Measurements from ENCODE around the gene HECTD4. TPM values are rescaled to one million over a fixed set of nuclear protein-coding genes. Genes with fewer than 3 reads are reported as not detected.
"Not testable (repeated sequence)": the region's sequence is repeated elsewhere in the genome, so short reads cannot be mapped to it uniquely, and the experiment has no call there.

The HECTD4 gene
- total RNA-seq, 2 donors from 2014 or later, result 50.6 to 73.4 TPM

DNA sequence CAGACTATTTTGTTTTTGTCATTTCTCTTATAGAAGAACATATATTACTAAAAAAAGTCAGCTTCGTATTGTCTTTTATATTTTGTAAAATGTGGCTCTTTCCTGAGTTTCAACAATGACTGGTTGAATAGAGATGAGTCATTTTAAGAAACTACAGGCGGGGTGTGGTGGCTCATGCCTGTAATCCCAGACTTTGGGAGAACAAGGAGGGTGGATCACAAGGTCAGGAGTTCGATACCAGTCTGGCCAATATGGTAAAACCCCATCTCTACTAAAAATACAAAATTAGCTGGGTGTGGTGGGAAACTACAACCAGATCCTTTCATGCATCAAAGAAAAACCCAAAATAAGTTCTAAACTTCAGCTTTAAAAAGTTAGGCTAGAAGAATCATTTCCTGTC, 28.8 kb downstream of the HECTD4 start:
- TF ChIP-seq POLR2A (IDR thresholded peaks at IDR 0.05) (no peak), CTCF (IDR thresholded peaks at IDR 0.05) (no peak), POLR2AphosphoS5 (IDR thresholded peaks at IDR 0.05) (no peak)
- H3K9me3 ChIP-seq, result no peaks in the 10 kb centered on the region
- WGBS, result 87% methylated on average over 3 of the region's 3 CpGs
- DNase-seq (ENCODE audit: low spot score), result no peak
- no peak overlapping the region for H3K4me3 ChIP-seq
- no peak overlapping the region for H3K27ac ChIP-seq
- H3K27me3 ChIP-seq (replicated peaks; ENCODE audit: insufficient read depth), result no peaks in the 10 kb centered on the region
- no peaks in the 10 kb centered on the region for H3K4me1 ChIP-seq (replicated peaks)
- intact Hi-C loops (cut with DNase I), result no loop called here
- H3K36me3 ChIP-seq, result no peaks in the 10 kb centered on the region

DNA sequence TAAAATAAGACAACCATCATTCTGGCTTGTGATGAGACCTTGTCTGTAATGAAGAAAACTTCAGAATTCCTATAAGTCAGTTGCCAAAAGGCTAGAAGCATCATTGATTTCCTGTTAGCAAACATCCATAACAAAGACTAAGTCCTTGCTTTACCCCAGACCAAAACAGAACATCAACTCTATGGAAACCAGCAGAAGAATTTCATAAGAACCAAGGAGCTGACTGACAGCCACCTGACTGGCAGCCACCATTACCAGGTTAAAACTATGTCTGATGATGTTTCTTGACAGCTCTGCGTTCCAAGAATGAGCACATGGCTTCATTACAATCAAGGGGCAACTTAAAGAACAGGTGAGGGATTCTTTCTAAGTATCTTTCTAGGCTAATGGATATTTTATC, 29.3 kb downstream of the HECTD4 start:
- DNase-seq (ENCODE audit: low spot score), result no peak
- no peak overlapping the region for H3K4me3 ChIP-seq
- H3K27ac ChIP-seq, result no peak overlapping the region
- WGBS, result 96% methylated on average over 1 of the region's 1 CpG
- H3K4me1 ChIP-seq (replicated peaks), result no peaks in the 10 kb centered on the region
- TF ChIP-seq POLR2A (IDR thresholded peaks at IDR 0.05) (no peak), POLR2AphosphoS5 (IDR thresholded peaks at IDR 0.05) (no peak), CTCF (IDR thresholded peaks at IDR 0.05) (no peak)
- intact Hi-C loops (cut with DNase I), result no loop called here
- no peaks in the 10 kb centered on the region for H3K36me3 ChIP-seq
- H3K27me3 ChIP-seq (replicated peaks; ENCODE audit: insufficient read depth), result no peaks in the 10 kb centered on the region
- no peaks in the 10 kb centered on the region for H3K9me3 ChIP-seq

DNA sequence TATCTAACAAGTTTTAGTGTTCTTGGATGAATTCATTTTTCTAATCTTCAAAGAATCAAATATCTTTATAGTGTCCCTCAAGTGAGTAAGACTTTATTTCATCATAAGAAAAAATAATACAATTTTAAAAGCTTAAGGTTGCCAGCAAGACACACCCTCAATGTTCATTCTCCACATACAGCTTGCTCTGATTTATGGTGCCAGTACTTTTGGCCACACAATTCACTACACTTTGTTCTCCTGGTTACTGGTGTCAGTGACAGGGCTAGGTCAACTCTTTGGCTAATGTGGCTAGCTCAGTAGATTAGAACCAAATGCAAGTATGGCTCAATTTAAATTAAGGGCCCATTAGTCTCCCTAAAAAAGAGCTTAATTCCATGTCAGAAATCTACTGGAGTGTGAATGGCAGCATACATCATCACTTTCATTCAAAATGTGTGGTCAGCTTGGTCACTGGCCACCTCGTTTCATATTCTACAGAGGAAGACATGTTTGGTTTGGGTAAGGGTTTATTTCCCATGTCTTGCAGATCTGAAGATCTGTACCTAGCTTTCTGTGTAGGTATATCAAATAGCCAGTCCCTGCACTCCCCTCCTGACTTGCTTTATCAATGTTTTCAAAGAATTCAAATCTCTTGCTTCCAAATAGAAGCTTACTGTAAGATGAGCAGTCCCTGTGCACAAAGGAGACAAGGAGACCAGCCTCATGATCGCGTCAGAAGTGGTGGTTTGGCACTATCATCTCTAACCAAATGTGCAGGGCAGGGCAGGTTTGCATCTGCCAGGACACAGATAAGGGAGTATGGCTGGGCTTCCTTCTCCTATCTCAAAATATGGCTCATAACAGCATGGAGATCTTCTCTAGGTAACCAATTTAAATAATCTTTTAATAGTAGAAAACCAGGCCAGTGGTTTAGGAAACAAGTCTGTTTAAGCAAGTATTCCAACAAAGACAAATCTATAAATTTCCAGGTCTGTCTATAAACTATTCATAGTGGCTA, 31.3 kb downstream of the HECTD4 start:
- intact Hi-C loops (cut with DNase I), result no loop called here
- peak; percentile 32 for TF ChIP-seq POLR2AphosphoS5 (IDR thresholded peaks at IDR 0.05)
- no peak for TF ChIP-seq POLR2A (IDR thresholded peaks at IDR 0.05)
- H3K4me1 ChIP-seq (replicated peaks), result no peaks in the 10 kb centered on the region
- H3K27ac ChIP-seq, result no peak overlapping the region
- no peak overlapping the region for H3K4me3 ChIP-seq
- peak; percentile 11 for DNase-seq (ENCODE audit: low spot score)
- WGBS, result 41% methylated on average over 3 of the region's 3 CpGs
- no peaks in the 10 kb centered on the region for H3K9me3 ChIP-seq
- H3K36me3 ChIP-seq, result no peaks in the 10 kb centered on the region
- no peaks in the 10 kb centered on the region for H3K27me3 ChIP-seq (replicated peaks; ENCODE audit: insufficient read depth)

DNA sequence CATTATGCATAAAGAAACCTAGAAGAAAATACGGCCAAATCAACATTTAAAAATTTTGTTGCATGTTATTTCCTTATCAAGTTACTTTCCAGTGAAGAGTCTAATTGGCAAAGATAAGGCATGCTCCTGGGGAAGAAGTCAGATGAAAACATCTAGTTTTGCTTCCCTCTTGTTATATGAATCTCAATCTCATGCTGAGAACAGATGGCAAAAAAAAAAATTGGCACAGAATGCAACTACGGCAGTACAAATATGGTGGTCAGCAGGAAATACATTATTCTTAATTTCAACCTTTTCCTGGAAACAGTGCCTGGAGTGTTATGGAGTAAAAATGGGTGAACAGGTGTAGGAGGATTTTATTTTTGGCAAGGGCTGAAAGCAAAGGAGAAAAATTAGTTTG, 32.8 kb downstream of the HECTD4 start:
- Histone ChIP-seq H3K27me3 (replicated peaks; ENCODE audit: insufficient read depth) (no peaks in the 10 kb centered on the region), H3K4me1 (replicated peaks) (no peaks in the 10 kb centered on the region), H3K4me3 (no peak overlapping the region), H3K36me3 (no peaks in the 10 kb centered on the region), H3K27ac (no peak overlapping the region), H3K9me3 (no peaks in the 10 kb centered on the region)
- 82% methylated on average over 2 of the region's 2 CpGs for WGBS
- TF ChIP-seq POLR2A (IDR thresholded peaks at IDR 0.05), result no peak
- TF ChIP-seq CTCF (IDR thresholded peaks at IDR 0.05), result no peak
- no peak for DNase-seq (ENCODE audit: low spot score)
- intact Hi-C loops (cut with DNase I), result no loop called here

DNA sequence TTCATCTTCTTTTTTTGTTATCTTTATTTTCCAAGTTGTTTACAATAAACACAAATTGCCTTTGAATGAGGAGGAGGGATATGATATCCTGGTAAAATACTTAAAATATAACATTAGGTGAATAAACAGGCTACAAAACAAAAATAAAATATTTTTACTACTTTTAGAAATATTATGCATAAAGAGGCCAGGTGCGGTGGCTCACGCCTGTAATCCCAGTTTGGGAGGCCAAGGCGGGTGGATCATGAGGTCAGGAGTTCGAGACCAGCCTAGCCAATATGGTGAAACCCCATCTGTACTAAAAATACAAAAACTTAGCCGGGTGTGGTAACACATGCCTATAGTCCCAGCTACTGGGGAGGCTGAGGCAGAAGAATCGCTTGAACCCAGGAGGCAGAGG, 33.3 kb downstream of the HECTD4 start:
- H3K9me3 ChIP-seq; DNase-seq (ENCODE audit: low spot score); H3K36me3 ChIP-seq; H3K4me3 ChIP-seq; H3K27me3 ChIP-seq (replicated peaks; ENCODE audit: insufficient read depth); intact Hi-C loops (cut with DNase I); H3K27ac ChIP-seq; H3K4me1 ChIP-seq (replicated peaks): not testable (repeated sequence)
- 92% methylated on average over 6 of the region's 6 CpGs for WGBS

DNA sequence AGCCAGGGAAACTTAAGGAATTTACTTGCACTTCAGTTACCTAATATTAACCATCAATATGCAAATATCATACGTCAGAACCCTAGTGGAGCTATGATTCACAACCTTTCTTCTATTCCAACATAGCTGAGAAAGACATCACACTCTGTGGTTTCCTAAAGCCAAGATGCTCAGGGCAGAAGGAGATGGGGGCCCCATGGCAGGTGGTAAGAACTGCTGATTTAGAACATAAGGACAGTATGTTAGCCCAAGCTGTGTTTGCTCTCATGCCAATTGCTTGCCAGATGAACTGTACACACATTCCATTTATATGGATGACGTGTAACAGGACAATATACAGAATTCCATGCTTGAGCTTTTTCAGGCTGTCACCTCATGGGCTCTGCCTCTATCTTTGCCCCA, 34.6 kb downstream of the HECTD4 start:
- Histone ChIP-seq H3K4me1 (replicated peaks) (no peaks in the 10 kb centered on the region), H3K4me3 (no peak overlapping the region), H3K27me3 (replicated peaks; ENCODE audit: insufficient read depth) (no peaks in the 10 kb centered on the region), H3K9me3 (no peaks in the 10 kb centered on the region), H3K27ac (no peak overlapping the region), H3K36me3 (no peaks in the 10 kb centered on the region)
- no peak for TF ChIP-seq POLR2AphosphoS5 (IDR thresholded peaks at IDR 0.05)
- no peak for TF ChIP-seq POLR2A (IDR thresholded peaks at IDR 0.05)
- TF ChIP-seq CTCF (IDR thresholded peaks at IDR 0.05), result no peak
- intact Hi-C loops (cut with DNase I), result no loop called here
- no peak for DNase-seq (ENCODE audit: low spot score)
- WGBS, result 67% methylated on average over 2 of the region's 2 CpGs
